Spleen (tissue), 11 donors: ENCODE results near the gene PACS1. TPM values are rescaled to one million over a fixed set of nuclear protein-coding genes. Genes with fewer than 3 reads are reported as not detected.

ENCODE experiments used
- DNase-seq: peaks from one replicate; pipeline ENCODE4 v3.0.0-alpha.2; 2020
- H3K27ac ChIP-seq, 8 donors: fragments of 200-600 bp; sonication (generic) in 7 of 8; 1 replicate in 4 of 8; 2 replicates in 4 of 8; pipeline versions ENCODE4 v1.5.0 to v1.8.0; 2016 to 2021; ENCODE audit warnings: inconsistent platforms in 4 of 8, mild to moderate bottlenecking in 4 of 8, moderate library complexity in 1 of 8
- H3K27me3 ChIP-seq, 7 donors: fragments of 200-600 bp; sonication (generic) in 6 of 7; replicated peaks in 1 of 7; 1 replicate in 4 of 7; 2 replicates in 3 of 7; pipeline versions ENCODE4 v1.5.0 to v1.8.0; 2016 to 2021; ENCODE audit warnings: inconsistent platforms in 3 of 7, mild to moderate bottlenecking in 1 of 7
- H3K36me3 ChIP-seq, 6 donors: fragments of 200-600 bp; sonication (generic) in 5 of 6; 1 replicate in 4 of 6; 2 replicates in 2 of 6; pipeline versions ENCODE4 v1.5.0 to v1.8.0; 2016 to 2021; ENCODE audit warnings: inconsistent platforms in 2 of 6
- H3K4me1 ChIP-seq, 6 donors: fragments of 200-600 bp; sonication (generic) in 5 of 6; 1 replicate in 3 of 6; 2 replicates in 3 of 6; pipeline versions ENCODE4 v1.5.0 to v1.8.0; 2016 to 2021; ENCODE audit warnings: inconsistent platforms in 3 of 6
- H3K4me3 ChIP-seq, 8 donors: fragments of 200-600 bp; sonication (generic) in 7 of 8; 1 replicate in 4 of 8; 2 replicates in 4 of 8; pipeline versions ENCODE4 v1.5.0 to v1.8.0; 2016 to 2021; ENCODE audit warnings: inconsistent platforms in 4 of 8, mild to moderate bottlenecking in 4 of 8, moderate library complexity in 2 of 8
- H3K9me3 ChIP-seq, 8 donors: fragments of 200-600 bp; sonication (generic) in 7 of 8; 1 replicate in 4 of 8; 2 replicates in 4 of 8; pipeline versions ENCODE4 v1.5.0 to v1.8.0; 2016 to 2021; ENCODE audit warnings: inconsistent platforms in 4 of 8
- POLR2A ChIP-seq, 3 donors: fragments of 450-650 bp; IDR thresholded peaks; one replicate each; pipeline ENCODE4 v1.5.1; 2017; ENCODE audit warnings: antibody characterized with exemption in 3 of 3, mild to moderate bottlenecking in 1 of 3
- POLR2AphosphoS5 ChIP-seq, 3 donors: sonication (generic); formaldehyde crosslinking; IDR thresholded peaks; one replicate each; pipeline ENCODE4 v1.5.1; 2017; ENCODE audit warnings: antibody characterized with exemption in 3 of 3
- WGBS, 5 donors: extraction: QIAGEN DNeasy Blood & Tissue Kit in 3 of 5; methylation state at CpG; one replicate each; pipeline versions ENCODE4 v1.1.5 to v1.1.7; 2013 to 2018; 5-methylcytosine and 5-hydroxymethylcytosine counted together
- intact Hi-C: fragments of 100-400 bp; cut with DNase I; formaldehyde crosslinking; loops from one replicate; pipeline ENCODE4 v1.15.0; 2023; ENCODE audit warnings: low total_unique reads
- polyA plus RNA-seq, 3 donors: library from polyadenylated mRNA; stranded (reverse); fragments of 200-250 nt; gene quantifications; one replicate each; pipeline ENCODE4 v1.2.1, GENCODE V29; 2013
- total RNA-seq, 7 donors: library from RNA; depleted of rRNA in 3 of 7; stranded (reverse); fragments of >200 nt in 3 of 7; fragmentation: NEBNext Ultra II Directional in 4 of 7; extraction: Animal tissue kit (Norgen Biotek cat#: 25700) in 4 of 7; gene quantifications; one replicate each; pipeline versions ENCODE4 v1.1.0 to v1.2.1, GENCODE V29; 2016 to 2021
- TF ChIP-seq, protein P1 (sequence below), 11 experiments: fragments of 200-600 bp in 7 of 11; fragments of 450-650 bp in 4 of 11; sonication (generic) in 4 of 11; IDR thresholded peaks in 8 of 11; conservative IDR thresholded peaks in 3 of 11; 1 replicate in 7 of 11; 2 replicates in 4 of 11; pipeline versions ENCODE4 v1.4.0 to v1.8.0; 2016 to 2021; ENCODE audit warnings: antibody characterized with exemption in 11 of 11, inconsistent platforms in 4 of 11, mild to moderate bottlenecking in 1 of 11
- donor health status: healthy with polysubstance abuse.
- donor health status: DM: no; HTN: no; CAD: no; lungs with moderate emphysema.
- donor health status: DM: no; HTN: no; CAD: no.
- donor health status: Bipolar disorder and iron deficiency.
- donor health status: healthy.
- donor health status: DM: no; HTN: no; CAD: no.
- donor health status: DM: yes; HTN: yes; CAD: no.

The PACS1 gene
- total and polyA plus RNA-seq, 10 donors = 20.6 to 126 (median 98.8) TPM

DNA sequence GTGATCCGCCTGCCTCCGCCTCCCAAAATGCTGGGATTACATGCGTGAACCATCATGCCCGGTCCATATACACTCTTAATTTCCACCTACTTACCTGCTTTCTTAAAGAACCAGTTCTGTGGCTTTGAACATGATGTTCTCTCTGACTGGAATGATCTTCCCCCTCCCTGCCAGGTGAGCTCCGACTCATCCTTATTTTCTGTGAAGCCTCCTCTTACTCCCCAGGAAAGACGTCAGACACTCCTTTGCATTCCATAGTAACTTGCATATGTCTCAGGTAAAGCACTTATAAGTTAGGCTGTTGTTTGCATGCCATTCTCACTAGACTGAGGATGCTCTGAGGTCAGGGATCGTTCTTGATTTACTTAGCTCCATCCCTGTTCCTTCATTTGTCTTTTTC, 106.6 kb downstream of the PACS1 start:
- Histone ChIP-seq H3K4me1 (peaks cover 0 to 16% (median 0%) of the 10 kb centered on the region in 6 donors), H3K9me3 (no peaks in the 10 kb centered on the region), H3K4me3 (no peak overlapping the region), H3K27me3 (no peaks in the 10 kb centered on the region), H3K36me3 (peaks cover 0 to 20% (median 5%) of the 10 kb centered on the region in 6 donors), H3K27ac (no peak overlapping the region)
- TF ChIP-seq POLR2A (IDR thresholded peaks at IDR 0.05) = no peak
- TF ChIP-seq, protein P1, sequence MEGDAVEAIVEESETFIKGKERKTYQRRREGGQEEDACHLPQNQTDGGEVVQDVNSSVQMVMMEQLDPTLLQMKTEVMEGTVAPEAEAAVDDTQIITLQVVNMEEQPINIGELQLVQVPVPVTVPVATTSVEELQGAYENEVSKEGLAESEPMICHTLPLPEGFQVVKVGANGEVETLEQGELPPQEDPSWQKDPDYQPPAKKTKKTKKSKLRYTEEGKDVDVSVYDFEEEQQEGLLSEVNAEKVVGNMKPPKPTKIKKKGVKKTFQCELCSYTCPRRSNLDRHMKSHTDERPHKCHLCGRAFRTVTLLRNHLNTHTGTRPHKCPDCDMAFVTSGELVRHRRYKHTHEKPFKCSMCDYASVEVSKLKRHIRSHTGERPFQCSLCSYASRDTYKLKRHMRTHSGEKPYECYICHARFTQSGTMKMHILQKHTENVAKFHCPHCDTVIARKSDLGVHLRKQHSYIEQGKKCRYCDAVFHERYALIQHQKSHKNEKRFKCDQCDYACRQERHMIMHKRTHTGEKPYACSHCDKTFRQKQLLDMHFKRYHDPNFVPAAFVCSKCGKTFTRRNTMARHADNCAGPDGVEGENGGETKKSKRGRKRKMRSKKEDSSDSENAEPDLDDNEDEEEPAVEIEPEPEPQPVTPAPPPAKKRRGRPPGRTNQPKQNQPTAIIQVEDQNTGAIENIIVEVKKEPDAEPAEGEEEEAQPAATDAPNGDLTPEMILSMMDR (IDR thresholded peaks at IDR 0.05 in 8 of 11, conservative IDR thresholded peaks at IDR 0.05 in 3 of 11) = no peak
- TF ChIP-seq POLR2AphosphoS5 (IDR thresholded peaks at IDR 0.05) = no peak
- DNase-seq = no peak
- intact Hi-C loops = no loop called here
- WGBS, 5 donors = 91 to 96% (median 95%) methylated on average over 7 of the region's 7 CpGs

DNA sequence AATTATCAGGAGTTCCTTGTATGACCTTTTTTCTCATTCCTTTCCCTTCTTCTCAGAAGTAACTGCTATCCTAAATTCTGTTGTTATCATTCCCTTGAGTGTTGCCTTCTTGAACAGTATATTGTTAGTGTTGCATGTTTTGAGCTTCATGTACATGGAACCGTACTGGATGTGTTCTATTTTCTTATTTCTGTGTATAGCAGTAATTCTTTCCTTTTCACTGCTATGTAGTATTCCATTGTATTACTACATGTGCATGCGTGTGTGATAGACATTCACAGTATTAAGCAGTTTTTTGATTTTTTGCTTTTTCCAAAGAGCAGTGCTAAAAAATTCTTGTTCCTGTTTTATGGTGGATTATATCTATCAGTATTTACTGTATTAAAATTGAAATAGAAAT, 108.1 kb downstream of the PACS1 start:
- intact Hi-C loops = no loop called here
- no peak overlapping the region for H3K4me3 ChIP-seq
- TF ChIP-seq POLR2A (IDR thresholded peaks at IDR 0.05) (no peak), POLR2AphosphoS5 (IDR thresholded peaks at IDR 0.05) (no peak)
- TF ChIP-seq, protein P1 (IDR thresholded peaks at IDR 0.05 in 8 of 11, conservative IDR thresholded peaks at IDR 0.05 in 3 of 11) = no peak
- H3K9me3 ChIP-seq = no peaks in the 10 kb centered on the region
- peaks cover 0 to 25% (median 0%) of the 10 kb centered on the region in 6 donors for H3K4me1 ChIP-seq
- WGBS, 5 donors = 96 to 99% (median 97%) methylated on average over 2 of the region's 2 CpGs
- peaks cover 0 to 9% (median 0%) of the 10 kb centered on the region in 6 donors for H3K36me3 ChIP-seq
- no peak overlapping the region for H3K27ac ChIP-seq
- DNase-seq = no peak
- no peaks in the 10 kb centered on the region for H3K27me3 ChIP-seq

DNA sequence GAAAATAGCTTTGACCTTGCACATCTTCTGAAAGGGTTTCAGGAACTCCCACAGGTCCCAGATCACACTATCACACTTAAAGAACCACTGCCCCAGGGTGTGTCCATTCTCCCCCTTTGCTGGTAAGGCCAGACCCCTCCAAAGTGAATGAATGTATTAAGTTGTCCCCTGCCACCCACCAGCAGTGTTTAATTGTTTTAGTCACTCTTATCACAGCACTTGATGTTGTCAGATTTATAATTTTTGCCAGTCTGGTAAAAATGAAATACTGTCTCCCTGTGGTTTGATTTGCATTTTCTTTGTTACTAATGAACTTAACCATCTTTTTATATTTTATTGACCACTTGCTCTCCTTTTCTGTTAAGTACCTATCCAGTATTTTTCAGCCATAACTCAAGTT, 108.8 kb downstream of the PACS1 start:
- peaks cover 0 to 2% (median 0%) of the 10 kb centered on the region in 6 donors for H3K36me3 ChIP-seq
- no peak for DNase-seq
- H3K27me3 ChIP-seq = no peaks in the 10 kb centered on the region
- H3K9me3 ChIP-seq = no peaks in the 10 kb centered on the region
- H3K27ac ChIP-seq = no peak overlapping the region
- TF ChIP-seq, protein P1 (IDR thresholded peaks at IDR 0.05 in 8 of 11, conservative IDR thresholded peaks at IDR 0.05 in 3 of 11) = no peak
- TF ChIP-seq POLR2A (IDR thresholded peaks at IDR 0.05) (no peak), POLR2AphosphoS5 (IDR thresholded peaks at IDR 0.05) (no peak)
- H3K4me1 ChIP-seq = peaks cover 0 to 31% (median 0%) of the 10 kb centered on the region in 6 donors
- intact Hi-C loops = no loop called here
- no peak overlapping the region for H3K4me3 ChIP-seq

DNA sequence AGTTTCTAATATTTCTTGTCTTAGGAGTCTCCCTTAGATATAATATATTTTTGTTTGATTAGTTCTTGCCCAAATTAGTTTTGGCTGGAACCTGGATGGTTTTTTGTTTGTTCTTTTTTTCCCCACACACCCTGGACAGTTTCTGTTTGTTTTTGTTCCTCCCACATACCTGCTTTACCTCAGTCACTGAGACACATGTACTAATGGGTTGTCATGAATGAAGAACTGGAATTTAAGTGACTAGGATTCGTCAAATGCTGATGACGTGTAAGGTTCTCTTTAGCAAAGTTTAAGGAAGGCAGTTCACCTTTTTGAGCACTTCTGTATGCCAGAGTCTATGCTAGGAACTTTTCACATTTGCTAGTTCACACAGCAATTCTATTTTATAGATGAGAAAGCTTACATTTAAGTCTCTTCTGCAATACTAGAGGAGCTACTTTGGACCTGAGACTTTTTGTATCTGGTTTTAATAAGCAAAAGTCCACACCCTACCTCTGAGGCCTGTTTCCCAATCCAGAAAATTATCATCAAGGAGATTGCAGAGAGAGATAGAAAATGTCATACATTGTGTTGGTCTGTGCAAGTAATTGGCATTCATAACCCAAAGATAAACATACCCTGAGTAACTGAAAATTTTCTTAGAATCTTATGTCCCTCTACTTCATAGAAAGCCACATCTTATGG, 111.7 kb downstream of the PACS1 start:
- H3K4me1 ChIP-seq = peaks cover 0 to 37% (median 0%) of the 10 kb centered on the region in 6 donors
- H3K4me3 ChIP-seq = no peak overlapping the region
- no peak overlapping the region for H3K27ac ChIP-seq
- intact Hi-C loops = no loop called here
- H3K27me3 ChIP-seq = no peaks in the 10 kb centered on the region
- TF ChIP-seq POLR2A (IDR thresholded peaks at IDR 0.05) = no peak
- H3K36me3 ChIP-seq = peaks cover 0 to 11% (median 0%) of the 10 kb centered on the region in 6 donors
- 86 to 95% (median 90%) methylated on average over 2 of the region's 2 CpGs for WGBS, 5 donors
- DNase-seq = no peak
- H3K9me3 ChIP-seq = no peaks in the 10 kb centered on the region
